Measurements from ENCODE around the gene ATP12A.

DNA sequence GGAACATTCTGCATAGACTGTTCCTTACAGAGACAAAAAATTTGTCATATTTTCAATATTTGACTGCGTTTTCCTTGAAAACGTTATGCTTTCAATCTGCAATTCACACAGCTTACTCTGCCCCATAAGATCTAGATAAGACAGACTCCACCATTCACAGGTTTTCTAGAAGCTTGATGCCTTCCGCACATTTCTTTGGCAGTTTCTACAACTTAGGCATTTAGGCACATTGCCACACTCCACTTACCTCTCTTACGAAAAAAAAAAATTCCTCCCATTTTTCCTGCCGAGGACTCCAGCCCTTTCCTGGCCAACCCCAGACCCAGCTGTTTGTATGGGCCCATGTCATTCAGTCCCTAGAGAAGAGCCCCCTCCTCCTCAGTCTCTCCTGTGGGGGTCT, 11.2 kb downstream of the ATP12A start:
- TF ChIP-seq EP300 (IDR thresholded peaks at IDR 0.05) (no peak), POLR2A (IDR thresholded peaks at IDR 0.05; ENCODE audit: low read depth) (no peak)
- TF ChIP-seq, protein P1, sequence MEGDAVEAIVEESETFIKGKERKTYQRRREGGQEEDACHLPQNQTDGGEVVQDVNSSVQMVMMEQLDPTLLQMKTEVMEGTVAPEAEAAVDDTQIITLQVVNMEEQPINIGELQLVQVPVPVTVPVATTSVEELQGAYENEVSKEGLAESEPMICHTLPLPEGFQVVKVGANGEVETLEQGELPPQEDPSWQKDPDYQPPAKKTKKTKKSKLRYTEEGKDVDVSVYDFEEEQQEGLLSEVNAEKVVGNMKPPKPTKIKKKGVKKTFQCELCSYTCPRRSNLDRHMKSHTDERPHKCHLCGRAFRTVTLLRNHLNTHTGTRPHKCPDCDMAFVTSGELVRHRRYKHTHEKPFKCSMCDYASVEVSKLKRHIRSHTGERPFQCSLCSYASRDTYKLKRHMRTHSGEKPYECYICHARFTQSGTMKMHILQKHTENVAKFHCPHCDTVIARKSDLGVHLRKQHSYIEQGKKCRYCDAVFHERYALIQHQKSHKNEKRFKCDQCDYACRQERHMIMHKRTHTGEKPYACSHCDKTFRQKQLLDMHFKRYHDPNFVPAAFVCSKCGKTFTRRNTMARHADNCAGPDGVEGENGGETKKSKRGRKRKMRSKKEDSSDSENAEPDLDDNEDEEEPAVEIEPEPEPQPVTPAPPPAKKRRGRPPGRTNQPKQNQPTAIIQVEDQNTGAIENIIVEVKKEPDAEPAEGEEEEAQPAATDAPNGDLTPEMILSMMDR (IDR thresholded peaks at IDR 0.05), result no peak
